HepG2 (cell line): ENCODE data around the gene CADM2. TPM values are rescaled to one million over a fixed set of nuclear protein-coding genes. Genes with fewer than 3 reads are reported as not detected.

Source experiments
- ATAC-seq: fragments of 200-7000 bp; cut with Tn5 transposase; 3 replicates; pipeline ENCODE4 v1.9.1; 2020; ENCODE audit warnings: mild to moderate bottlenecking, moderate library complexity
- BruUV-seq: library from RNA; stranded (reverse); fragments of 400-500 nt; replicated peaks from 2 replicates; lab custom pipeline; 2021; lab: Mats Ljungman, UMichigan
- CTCF ChIA-PET: fragments of 300-600 bp; formaldehyde crosslinking; extraction: SDS; loops from one replicate; lab custom pipeline; 2021; ENCODE audit warnings: low total read pairs, inconsistent platforms, low intra/inter-chr PET ratio; lab: Yijun Ruan, JAX
- POLR2A ChIA-PET: fragments of 350-600 bp; sonication (Branson Sonifier 250); formaldehyde crosslinking; loops from one replicate; lab custom pipeline; 2020; ENCODE audit warnings: antibody characterized with exemption, inconsistent platforms; lab: Yijun Ruan, JAX
- DNase-seq: peaks from one replicate; pipeline ENCODE4 v3.0.0-alpha.2; 2015; ENCODE audit warnings: low spot score
- FAIRE-seq: peaks from 3 replicates; lab custom pipeline; 2011; peaks lifted over from hg19 to GRCh38; lab: Jason Lieb, UNC
- H2AFZ ChIP-seq: one replicate; pipeline ENCODE4 v1.6.1; 2011; ENCODE audit warnings: low read length, inconsistent platforms
- H3K27ac ChIP-seq: fragments of 300-600 bp; 3 replicates; pipeline ENCODE4 v1.8.0; 2011; ENCODE audit warnings: mixed run types, mild to moderate bottlenecking, mixed read lengths, low read length, inconsistent platforms; ENCODE audit not compliant: insufficient read depth; ENCODE audit errors: extremely low read length
- H3K27me3 ChIP-seq, 2 experiments: fragments of 200-600 bp in 1 of 2; 2 replicates in 1 of 2; 3 replicates in 1 of 2; pipeline versions ENCODE4 v1.6.0 to v1.8.0; 2011; ENCODE audit warnings: low read length in 2 of 2, mild to moderate bottlenecking in 2 of 2, moderate library complexity in 2 of 2, inconsistent platforms in 1 of 2; ENCODE audit not compliant: insufficient read depth in 2 of 2, control insufficient read depth in 1 of 2
- H3K36me3 ChIP-seq, 2 experiments: fragments of 200-600 bp in 1 of 2; replicated peaks in 1 of 2; 2 replicates in 1 of 2; 3 replicates in 1 of 2; pipeline versions ENCODE4 v1.5.1 to v1.8.0; 2011; ENCODE audit warnings: low read length in 2 of 2, inconsistent platforms in 1 of 2; ENCODE audit not compliant: insufficient read depth in 2 of 2, control insufficient read depth in 1 of 2
- H3K4me1 ChIP-seq: 2 replicates; pipeline ENCODE4 v1.5.1; 2012; ENCODE audit warnings: low read length, inconsistent platforms; ENCODE audit not compliant: insufficient read depth
- H3K4me2 ChIP-seq: 2 replicates; pipeline ENCODE4 v1.6.0; 2011; ENCODE audit warnings: low read depth, low read length, inconsistent platforms
- H3K4me3 ChIP-seq, 3 experiments: fragments of 200-600 bp in 1 of 3; sonication (generic), shearing (Covaris generic) in 1 of 3; replicated peaks in 1 of 3; 2 replicates each; pipeline ENCODE4 v1.5.1; 2011 to 2016; ENCODE audit warnings: low read length in 3 of 3, inconsistent platforms in 2 of 3, low read depth in 2 of 3, mild to moderate bottlenecking in 2 of 3, control low read depth in 1 of 3, mixed read lengths in 1 of 3; ENCODE audit not compliant: insufficient read depth in 1 of 3
- H3K79me2 ChIP-seq: one replicate; pipeline ENCODE4 v1.6.1; 2011; ENCODE audit warnings: low read length, inconsistent platforms; ENCODE audit not compliant: insufficient read depth
- H3K9ac ChIP-seq: 2 replicates; pipeline ENCODE4 v1.6.0; 2011; ENCODE audit warnings: mild to moderate bottlenecking, low read depth, low read length, inconsistent platforms; ENCODE audit not compliant: insufficient read depth
- H3K9me3 ChIP-seq: 2 replicates; pipeline ENCODE4 v1.5.1; 2012; ENCODE audit warnings: mild to moderate bottlenecking, low read length
- H4K20me1 ChIP-seq: 2 replicates; pipeline ENCODE4 v1.6.0; 2011; ENCODE audit warnings: inconsistent platforms, mild to moderate bottlenecking, low read length, moderate library complexity; ENCODE audit not compliant: insufficient read depth
- ARNT2 ChIP-seq: sonication (generic); formaldehyde crosslinking; IDR thresholded peaks from 2 replicates; pipeline ENCODE4 v1.8.0; 2022; ENCODE audit warnings: mild to moderate bottlenecking, low read depth, missing genetic modification reagents, moderate library complexity
- CREB1 ChIP-seq, 2 experiments: fragments of 450-650 bp in 1 of 2; IDR thresholded peaks; 2 replicates each; pipeline ENCODE4 v1.6.1; 2016 to 2017; ENCODE audit warnings: control low read depth in 1 of 2, mild to moderate bottlenecking in 1 of 2, missing compliant biosample characterization in 1 of 2, missing genetic modification characterization in 1 of 2
- ELF3 ChIP-seq: IDR thresholded peaks from 2 replicates; pipeline ENCODE4 v1.6.1; 2016; ENCODE audit warnings: missing genetic modification reagents, missing compliant biosample characterization
- MAFF ChIP-seq: IDR thresholded peaks from 2 replicates; pipeline ENCODE4 v1.6.1; 2011; ENCODE audit warnings: low read depth, low read length, improper control_type of control experiment
- MAFK ChIP-seq, 2 experiments: IDR thresholded peaks in 1 of 2; conservative IDR thresholded peaks in 1 of 2; 2 replicates each; pipeline ENCODE4 v1.6.1; 2011; ENCODE audit warnings: improper control_type of control experiment in 2 of 2, low read length in 2 of 2
- MED8 ChIP-seq: sonication (generic); formaldehyde crosslinking; IDR thresholded peaks from 2 replicates; pipeline ENCODE4 v1.8.1; 2023; ENCODE audit warnings: mild to moderate bottlenecking, missing genetic modification reagents; ENCODE audit not compliant: insufficient replicate concordance
- SMYD3 ChIP-seq: sonication (generic); formaldehyde crosslinking; IDR thresholded peaks from 2 replicates; pipeline ENCODE4 v1.8.1; 2023; ENCODE audit warnings: mild to moderate bottlenecking, missing genetic modification reagents
- TFAP4 ChIP-seq: sonication (generic); IDR thresholded peaks from 2 replicates; pipeline ENCODE4 v1.6.1; 2016; ENCODE audit warnings: low read depth, borderline replicate concordance
- ZC3H13 ChIP-seq: sonication (generic); formaldehyde crosslinking; IDR thresholded peaks from 2 replicates; pipeline ENCODE4 v1.8.1; 2023; ENCODE audit warnings: mild to moderate bottlenecking, missing genetic modification reagents, moderate library complexity
- ZNF260 ChIP-seq: sonication (generic); formaldehyde crosslinking; IDR thresholded peaks from 2 replicates; pipeline ENCODE4 v1.4.0; 2020; ENCODE audit warnings: missing genetic modification reagents, low read depth, mild to moderate bottlenecking, borderline replicate concordance
- ZNF713 ChIP-seq: sonication (generic); formaldehyde crosslinking; IDR thresholded peaks from 2 replicates; pipeline ENCODE4 v1.4.0; 2020; ENCODE audit warnings: mild to moderate bottlenecking, missing genetic modification reagents
- WGBS: methylation state at CpG from one replicate; pipeline ENCODE4 v1.1.6; 2017; ENCODE audit warnings: low lambda C conversion rate; 5-methylcytosine and 5-hydroxymethylcytosine counted together
- in situ Hi-C: cut with HindIII; loops from 2 replicates; pipeline ENCODE4 v1.10.0; 2017; ENCODE audit warnings: low pct_unique_long_range_greater_than_20kb; ENCODE audit not compliant: extremely low pct_ligation_motif_present
- intact Hi-C: fragments of 100-400 bp; cut with micrococcal nuclease; formaldehyde crosslinking; loops from one replicate; pipeline ENCODE4 v1.10.0; 2022; ENCODE audit not compliant: unreplicated experiment
- polyA plus RNA-seq, 8 experiments: library from polyadenylated mRNA; depleted of rRNA in 3 of 8; stranded (reverse) in 7 of 8; unstranded in 1 of 8; fragments of >200 nt; fragmentation: Illumina TruSeq in 4 of 8; extraction: Trizol in 4 of 8; gene quantifications; 2 replicates each; pipeline versions ENCODE4 v1.2.1 to v1.2.3, GENCODE V29; 2011 to 2016; ENCODE audit warnings: low read depth in 4 of 8, missing spikeins in 1 of 8, mixed read lengths in 1 of 8; ENCODE audit not compliant: insufficient read depth in 1 of 8
- total RNA-seq, 5 experiments: library from RNA; depleted of rRNA; stranded (reverse); fragments of >200 nt; fragmentation: Illumina TruSeq; extraction: Trizol; gene quantifications; 2 replicates each; pipeline ENCODE4 v1.2.3, GENCODE V29; 2016; ENCODE audit warnings: low read depth in 1 of 5

CADM2 gene
- total and polyA plus RNA-seq, 2 of the 13 experiments (the other 11 are each of a cell fraction or from before 2014, with no cell fraction given): not detected

- no peak for TF ChIP-seq ZC3H13 (CRISPR knock-in tag)
- no peak for TF ChIP-seq MED8 (CRISPR knock-in tag)
- 0 out of 4 replicates have a peak, but pooled peaks of 1 of the 2 experiments have one; percentile 15 for TF ChIP-seq MAFK (conservative IDR thresholded peaks at IDR 0.05 in 1 of 2, IDR thresholded peaks at IDR 0.05 in 1 of 2; ENCODE audit: low read length in 2 of 2)
- no peak for TF ChIP-seq TFAP4
- no peak for TF ChIP-seq ZNF260 (CRISPR knock-in tag)
- 0 out of 2 replicates have a peak, but pooled peaks have one; percentile 23 for TF ChIP-seq MAFF
- TF ChIP-seq ARNT2 (CRISPR knock-in tag): no peak
- no peak for TF ChIP-seq SMYD3 (CRISPR knock-in tag)
- TF ChIP-seq ZNF713 (CRISPR knock-in tag): no peak
- TF ChIP-seq ELF3 (CRISPR knock-in tag): no peak
- TF ChIP-seq CREB1 (IDR thresholded peaks at IDR 0.05): peak; percentile 69
- no peak for TF ChIP-seq CREB1 (CRISPR knock-in tag; IDR thresholded peaks at IDR 0.05)
- TF ChIP-seq, all 625 proteins: peak for 3
- no TSS peak for BruUV-seq
- WGBS: 4% methylated on average over 1 of the region's 1 CpG
- H4K20me1 ChIP-seq: no peaks in the 10 kb centered on the region
- H3K79me2 ChIP-seq: no peaks in the 10 kb centered on the region
- ATAC-seq: no peak
- no peak for FAIRE-seq
- ChIA-PET POLR2A (no interaction called here), CTCF (no interaction called here)
- H3K36me3 ChIP-seq: no peaks in the 10 kb centered on the region
- DNase-seq: no peak
- intact Hi-C loops (no loop called here), in situ Hi-C loops (no loop called here)
- H3K4me1 ChIP-seq: no peaks in the 10 kb centered on the region
- no peak overlapping the region for H3K9ac ChIP-seq
- no peak overlapping the region for H3K4me3 ChIP-seq
- no peak overlapping the region for H2AFZ ChIP-seq
- H3K27me3 ChIP-seq: no peaks in the 10 kb centered on the region
- no peak overlapping the region for H3K4me2 ChIP-seq
- no peak overlapping the region for H3K27ac ChIP-seq
- H3K9me3 ChIP-seq: no peaks in the 10 kb centered on the region
These were observed 1070.8 kb downstream of the CADM2 start for GRCh38 chr3:86029590-86029989.
